ENCODE data around the gene FCF1.
"Not testable (repeated sequence)": the region's sequence is repeated elsewhere in the genome, so short reads cannot be mapped to it uniquely, and the experiment has no call there.

Gene FCF1

DNA sequence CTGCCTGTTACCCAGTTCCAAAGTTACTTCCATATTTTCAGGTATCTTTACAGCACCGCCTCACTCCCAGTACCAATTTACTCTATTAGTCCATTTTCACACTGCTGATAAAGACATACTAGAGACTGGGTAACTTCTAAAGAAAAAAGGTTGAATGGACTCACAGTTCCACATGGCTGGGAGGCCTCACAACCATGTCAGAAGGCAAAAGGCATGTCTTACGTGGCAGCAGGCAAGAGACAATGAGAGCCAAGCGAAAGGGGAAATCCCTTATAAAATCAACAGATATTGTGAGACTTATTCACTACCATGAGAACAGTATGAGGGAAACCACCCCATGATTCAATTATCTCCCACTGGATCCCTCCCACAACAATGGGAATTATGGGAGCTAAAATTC, 9.9 kb upstream of the FCF1 start:
- DNase-seq: no peak

GRCh38 chr14:74704656-74705055, 8.3 kb upstream of the FCF1 start:
- DNase-seq: no peak

DNA sequence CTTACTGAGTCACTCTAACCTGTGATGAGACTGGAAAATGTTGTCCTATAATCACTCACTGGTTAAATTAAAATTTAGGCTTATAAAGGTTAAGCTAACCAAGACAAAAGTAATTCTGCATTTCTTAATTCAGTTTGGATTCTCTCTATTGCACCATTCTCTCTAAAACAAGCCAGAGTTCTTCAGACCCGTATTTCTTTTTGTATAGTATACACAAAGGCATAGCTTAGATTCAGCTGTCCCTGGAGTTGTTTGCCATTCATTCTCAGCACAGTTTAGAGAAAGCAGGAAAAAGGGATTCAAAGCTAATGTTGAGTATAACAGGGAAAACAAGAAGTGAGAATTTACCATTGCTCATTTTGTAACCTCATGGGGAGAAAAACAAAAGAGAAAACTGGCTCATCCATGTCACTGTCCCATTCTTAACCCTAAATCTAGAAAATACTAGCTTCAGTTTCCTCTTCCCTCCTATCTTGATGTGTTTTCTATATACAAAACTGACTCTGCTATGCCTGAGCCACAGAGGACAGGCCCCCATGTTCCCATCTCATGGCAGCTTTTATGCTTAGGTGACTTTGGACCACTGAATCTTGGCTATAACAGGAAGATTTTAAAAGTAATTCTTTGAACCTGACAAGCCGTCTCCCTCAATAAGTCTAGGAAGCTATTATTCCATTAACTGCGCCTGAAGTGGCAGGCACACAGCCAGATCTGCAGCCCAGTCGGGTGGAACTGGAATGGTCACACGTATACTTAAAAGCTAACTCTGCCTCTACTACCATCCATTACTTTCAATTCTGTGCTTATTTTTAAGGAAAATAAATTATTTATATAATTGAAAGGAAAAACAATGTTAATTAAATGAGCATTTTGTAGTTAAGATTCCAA, 7.1 kb upstream of the FCF1 start:
- DNase-seq: no peak

DNA sequence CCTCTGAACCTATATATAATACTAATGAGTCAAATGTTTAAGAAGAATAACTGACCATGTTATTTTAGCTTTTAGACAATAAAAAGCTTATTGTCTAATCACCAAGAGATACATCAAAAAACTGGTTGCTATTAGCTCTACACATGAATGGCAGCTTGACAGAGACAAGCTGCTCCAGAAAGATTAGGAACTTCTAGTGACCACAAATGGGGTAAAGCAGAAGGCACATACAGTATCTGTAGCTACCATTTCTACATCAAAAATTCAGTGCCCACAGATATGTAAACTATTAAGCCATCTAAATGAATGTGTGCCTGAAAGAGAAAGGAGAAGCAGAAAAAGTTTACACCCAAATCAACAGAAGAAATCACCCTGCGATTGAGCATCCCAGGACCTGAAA, 2.5 kb upstream of the FCF1 start:
- DNase-seq: no peak

- DNase-seq: no peak
These were observed 1.3 kb upstream of the FCF1 start for GRCh38 chr14:74711651-74712050.

DNA sequence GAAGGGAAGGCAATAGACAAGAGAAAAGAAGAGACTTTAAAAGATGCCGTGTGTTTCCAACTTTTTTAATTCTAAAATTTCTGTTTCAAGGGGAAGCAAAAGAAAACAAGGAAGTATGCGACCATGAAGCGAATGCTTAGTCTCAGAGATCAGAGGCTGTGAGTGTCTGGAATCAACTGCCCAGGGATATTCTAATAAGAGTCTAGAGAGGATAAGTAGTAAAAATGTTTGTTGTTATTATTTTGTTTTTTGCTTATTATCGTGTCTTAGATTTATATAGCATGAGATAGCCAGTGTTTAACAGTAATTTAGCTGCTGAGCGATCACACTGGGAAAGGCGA, 421 bp downstream of the FCF1 start:
- DNase-seq: no peak

- no peak for DNase-seq
These were observed 7.6 kb downstream of the FCF1 start for GRCh38 chr14:74720526-74720925.

DNA sequence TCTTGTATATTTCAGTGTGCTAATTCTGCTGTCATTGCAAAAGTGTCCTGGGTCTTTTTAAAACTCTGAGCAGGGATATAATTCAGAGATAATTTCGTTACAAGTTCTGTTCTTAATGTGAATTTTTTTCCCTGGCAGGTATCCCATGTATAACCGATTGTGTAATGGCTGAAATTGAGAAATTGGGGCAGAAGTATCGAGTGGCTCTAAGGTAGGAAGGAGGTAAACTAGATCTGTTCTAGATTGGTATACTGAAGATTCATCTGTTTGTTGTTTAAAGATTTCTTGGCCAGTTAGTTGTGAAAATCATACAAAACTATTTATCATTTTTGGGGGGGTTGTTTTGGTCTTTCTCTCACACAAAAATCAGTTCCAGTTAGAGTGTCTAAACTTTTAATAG, 10.2 kb downstream of the FCF1 start:
- DNase-seq: no peak

DNA sequence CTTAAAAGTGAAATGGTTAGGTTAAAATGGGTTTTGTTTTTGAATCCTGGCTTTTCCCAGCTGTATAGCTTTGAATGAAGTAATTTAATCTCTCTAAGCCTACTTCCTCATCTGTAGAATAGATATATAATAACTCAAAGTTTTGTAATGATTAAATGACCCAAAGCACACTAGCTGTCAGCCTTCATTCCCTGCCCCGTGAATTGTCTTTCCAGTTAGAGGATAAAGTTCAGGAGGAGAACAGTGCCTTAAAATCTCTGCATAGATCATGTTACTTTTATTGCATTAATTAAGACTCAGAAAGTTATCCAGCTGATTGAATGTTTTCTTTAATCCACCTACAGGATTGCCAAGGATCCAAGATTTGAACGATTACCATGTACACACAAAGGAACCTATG, 19.4 kb downstream of the FCF1 start:
- no peak for DNase-seq

DNA sequence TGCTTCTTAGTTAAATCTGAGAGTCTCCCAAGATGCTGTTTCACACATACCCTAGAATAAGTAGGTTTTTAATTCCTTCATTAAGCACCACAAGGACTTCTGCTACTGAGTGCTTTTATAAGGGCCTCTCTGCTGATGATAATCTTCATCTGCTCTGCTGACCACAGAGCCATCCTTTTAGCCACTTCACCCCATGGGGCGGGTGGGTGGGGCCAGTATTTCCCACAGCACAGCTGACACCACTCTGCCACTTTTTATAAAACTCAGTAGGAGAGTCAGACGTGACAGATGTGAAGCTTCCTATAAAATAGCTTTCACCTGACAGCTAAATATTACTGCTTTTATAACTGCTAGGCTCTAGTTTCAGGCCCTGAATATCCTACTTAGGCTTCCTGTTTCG, 20.3 kb downstream of the FCF1 start:
- DNase-seq: no peak

DNA sequence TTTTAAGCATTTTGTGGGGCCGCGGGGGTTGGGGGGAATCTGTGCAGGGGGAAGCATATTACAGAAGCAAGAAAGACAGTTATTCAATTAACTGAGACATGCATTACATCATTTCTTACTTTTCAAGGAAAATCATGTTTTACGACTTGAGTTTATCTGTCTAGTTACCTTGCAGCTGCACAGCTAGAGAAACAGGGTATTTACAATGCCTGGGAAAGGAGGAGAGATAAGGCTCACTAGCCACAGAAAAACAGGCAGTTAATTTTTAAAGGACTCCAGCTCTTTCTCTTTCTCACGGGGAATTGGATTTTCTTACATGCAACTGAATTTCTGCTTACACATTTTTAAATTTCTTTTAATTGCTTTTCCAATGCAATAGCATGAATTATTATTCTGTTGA, 22.2 kb downstream of the FCF1 start:
- DNase-seq: no peak

- no peak for DNase-seq
These were observed 24.9 kb downstream of the FCF1 start for GRCh38 chr14:74737753-74738325.

- DNase-seq: no peak
These were observed 26.5 kb downstream of the FCF1 start for GRCh38 chr14:74739293-74740030.

GRCh38 chr14:74747237-74747636, 34.3 kb downstream of the FCF1 start:
- DNase-seq: no peak

DNA sequence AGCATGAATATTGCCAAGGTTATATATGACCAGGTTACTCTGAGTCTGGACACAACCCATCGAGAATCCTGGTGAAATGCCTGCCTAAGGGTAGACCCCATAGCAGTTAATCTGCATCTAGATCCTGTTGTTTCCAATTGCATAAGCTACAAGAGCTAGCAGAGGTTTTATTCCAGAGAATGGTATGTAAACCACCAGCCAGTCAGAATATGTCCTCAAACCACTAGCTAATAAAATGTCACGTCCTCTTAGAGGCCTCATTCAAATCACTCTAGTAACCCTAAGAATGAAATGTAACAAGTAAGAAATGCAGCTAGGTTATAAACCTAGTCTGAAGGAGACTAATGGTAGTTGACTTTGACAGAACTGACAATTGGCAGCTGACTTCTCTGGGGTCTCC, 41.2 kb downstream of the FCF1 start:
- DNase-seq: no peak

GRCh38 chr14:74754899-74755298, 42.0 kb downstream of the FCF1 start:
- DNase-seq: no peak

DNA sequence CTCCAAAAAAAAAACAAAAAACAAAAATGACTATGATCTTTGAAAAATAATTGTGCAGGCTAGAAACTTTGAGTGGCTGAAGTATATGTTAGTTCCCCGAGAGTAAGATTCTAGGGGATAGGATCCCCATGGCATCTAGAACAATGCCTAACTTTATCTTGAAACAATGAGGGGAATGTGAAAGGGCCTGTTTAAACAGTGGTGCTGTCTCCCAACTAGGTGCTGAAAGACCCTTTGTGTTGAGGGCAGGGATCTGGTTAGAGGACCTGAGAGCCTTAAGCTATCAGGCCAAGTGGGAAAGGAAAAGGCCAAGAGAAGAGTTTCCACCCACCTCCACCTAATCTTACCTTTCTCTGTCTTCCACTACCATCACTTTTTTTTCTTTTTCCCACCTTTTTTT, 43.4 kb downstream of the FCF1 start:
- DNase-seq: no peak

GRCh38 chr14:74758505-74758904, 45.6 kb downstream of the FCF1 start:
- DNase-seq: not testable (repeated sequence)

- DNase-seq: peak; percentile 92 to 94
These were observed 50.2 kb downstream of the FCF1 start, which contains the start of gene YLPM1 for GRCh38 chr14:74762917-74763802. YLPM1 (plus strand) TSS chr14:74763316; CDS start chr14:74763490, 174 bp downstream.

DNA sequence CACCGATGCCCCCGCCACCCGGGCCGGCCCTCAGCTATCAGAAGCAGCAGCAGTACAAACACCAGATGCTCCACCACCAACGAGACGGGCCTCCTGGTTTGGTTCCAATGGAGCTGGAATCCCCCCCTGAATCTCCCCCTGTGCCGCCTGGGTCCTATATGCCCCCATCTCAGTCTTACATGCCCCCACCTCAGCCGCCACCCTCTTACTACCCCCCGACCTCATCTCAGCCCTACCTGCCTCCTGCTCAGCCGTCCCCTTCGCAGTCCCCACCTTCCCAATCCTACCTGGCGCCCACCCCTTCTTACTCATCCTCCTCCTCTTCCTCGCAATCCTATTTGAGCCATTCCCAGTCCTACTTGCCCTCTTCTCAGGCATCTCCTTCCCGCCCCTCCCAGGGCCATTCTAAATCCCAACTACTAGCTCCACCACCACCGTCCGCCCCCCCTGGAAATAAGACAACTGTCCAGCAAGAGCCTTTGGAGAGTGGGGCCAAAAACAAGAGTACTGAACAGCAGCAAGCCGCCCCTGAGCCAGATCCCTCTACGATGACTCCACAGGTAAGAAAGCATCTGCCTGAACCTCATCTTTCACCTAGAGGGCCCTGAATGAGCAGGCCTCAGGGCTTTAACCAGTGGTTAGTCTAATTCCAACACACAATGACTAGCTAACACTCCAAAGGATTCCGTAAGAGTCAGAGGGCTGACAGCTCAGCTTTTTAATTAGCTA, 51.0 kb downstream of the FCF1 start:
- DNase-seq: peak; percentile 28 to 37

GRCh38 chr14:74765721-74766120, 52.8 kb downstream of the FCF1 start:
- no peak for DNase-seq

GRCh38 chr14:74771399-74771798, 58.5 kb downstream of the FCF1 start:
- DNase-seq: no peak
